MV-4-11 (cell line): Measurements from ENCODE around the gene ASXL3.

Experiments used
- DNase-seq: peaks from one replicate; lab custom pipeline; 2025; lab: John Stamatoyannopoulos, UW

Gene ASXL3

GRCh38 chr18:33577685-33578517, at the start of gene ASXL3:
Gene ASXL3, plus strand, starts transcription at chr18:33578219. Its CDS starts 413 bp downstream, at chr18:33578632.
- no peak for DNase-seq

GRCh38 chr18:33532978-33533377, 45.0 kb upstream of the ASXL3 start:
- no peak for DNase-seq

- DNase-seq: no peak
Observed at GRCh38 chr18:33536904-33537303, 41.1 kb upstream of the ASXL3 start.

- DNase-seq: no peak
Observed at GRCh38 chr18:33538418-33539042, 39.5 kb upstream of the ASXL3 start.

GRCh38 chr18:33540392-33540791, 37.6 kb upstream of the ASXL3 start:
- DNase-seq: no peak

- DNase-seq: no peak
Observed at GRCh38 chr18:33541316-33541715, 36.7 kb upstream of the ASXL3 start.

GRCh38 chr18:33556846-33557245, 21.2 kb upstream of the ASXL3 start:
- no peak for DNase-seq

GRCh38 chr18:33557706-33558105, 20.3 kb upstream of the ASXL3 start:
- DNase-seq: no peak

- DNase-seq: no peak
Observed at GRCh38 chr18:33558529-33558928, 19.5 kb upstream of the ASXL3 start.

GRCh38 chr18:33560686-33561370, 17.2 kb upstream of the ASXL3 start:
- peak; percentile 23 for DNase-seq

GRCh38 chr18:33562741-33563140, 15.3 kb upstream of the ASXL3 start:
- no peak for DNase-seq

GRCh38 chr18:33567705-33568104, 10.3 kb upstream of the ASXL3 start:
- DNase-seq: no peak

- DNase-seq: no peak
Observed at GRCh38 chr18:33571998-33572787, 5.8 kb upstream of the ASXL3 start.

GRCh38 chr18:33573193-33573592, 4.8 kb upstream of the ASXL3 start:
- DNase-seq: no peak

GRCh38 chr18:33575451-33575850, 2.6 kb upstream of the ASXL3 start:
- no peak for DNase-seq

- DNase-seq: peak; percentile 10
Observed at GRCh38 chr18:33576999-33577646, 896 bp upstream of the ASXL3 start.

- no peak for DNase-seq
Observed at GRCh38 chr18:33578518-33579348, 714 bp downstream of the ASXL3 start.

- no peak for DNase-seq
Observed at GRCh38 chr18:33579349-33580215, 1.6 kb downstream of the ASXL3 start.

GRCh38 chr18:33580546-33580945, 2.5 kb downstream of the ASXL3 start:
- DNase-seq: no peak

GRCh38 chr18:33581856-33582255, 3.8 kb downstream of the ASXL3 start:
- no peak for DNase-seq
